ENCODE data around the gene CDHR3. TPM values are rescaled to one million over a fixed set of nuclear protein-coding genes. Genes with fewer than 3 reads are reported as not detected.

Gene CDHR3
- total RNA-seq, 1 donor from 2014 or later = 3.1 TPM

GRCh38 chr7:105988276-105988675 lies 25.2 kb downstream of the CDHR3 start:
- Histone ChIP-seq H4K20me1 (ENCODE audit: insufficient read depth, low read length) (no peaks in the 10 kb centered on the region), H3K4me2 (ENCODE audit: low read length) (no peak overlapping the region), H3K4me1 (ENCODE audit: insufficient read depth, low read length) (no peaks in the 10 kb centered on the region), H2AFZ (ENCODE audit: low read depth, low read length) (no peak overlapping the region), H3K79me2 (ENCODE audit: insufficient read depth, low read length) (no peaks in the 10 kb centered on the region), H3K9ac (ENCODE audit: low read length) (no peak overlapping the region), H3K9me3 (ENCODE audit: insufficient read depth, low read depth, low read length) (no peaks in the 10 kb centered on the region), H3K4me3 (ENCODE audit: insufficient read depth, low read depth, low read length) (no peak overlapping the region), H3K27me3 (ENCODE audit: insufficient read depth, low read length) (peaks cover 11% of the 10 kb centered on the region), H3K27ac (ENCODE audit: low read depth, low read length) (no peak overlapping the region), H3K36me3 (ENCODE audit: insufficient read depth, low read length) (no peaks in the 10 kb centered on the region)
- Mint-ChIP-seq H3K27ac (ENCODE audit: unreplicated experiment) (no peak overlapping the region), H3K36me3 (ENCODE audit: low read depth, unreplicated experiment) (no peaks in the 10 kb centered on the region), H3K9me3 (ENCODE audit: unreplicated experiment) (no peaks in the 10 kb centered on the region), H3K4me1 (ENCODE audit: low read depth, unreplicated experiment) (peaks cover 13% of the 10 kb centered on the region), H3K4me3 (ENCODE audit: unreplicated experiment) (no peak overlapping the region), H3K27me3 (ENCODE audit: low read depth, unreplicated experiment) (peaks cover 19% of the 10 kb centered on the region)
- FAIRE-seq (no peak), DNase-seq (ENCODE audit: low read depth) (no peak)
- TF ChIP-seq CTCF (IDR thresholded peaks at IDR 0.05; ENCODE audit: insufficient read depth, low read depth, low read length) (no peak), EZH2 (IDR thresholded peaks at IDR 0.05; ENCODE audit: insufficient read depth, low read length) (no peak)

- no peaks in the 10 kb centered on the region for H3K9me3 Mint-ChIP-seq (ENCODE audit: unreplicated experiment)
- no peak overlapping the region for H3K27ac ChIP-seq (ENCODE audit: low read depth, low read length)
- FAIRE-seq = no peak
Observed at GRCh38 chr7:105989191-105989590, 26.1 kb downstream of the CDHR3 start.

More at GRCh38 chr7:105989191-105989590, 26.1 kb downstream of the CDHR3 start:
- Mint-ChIP-seq H3K27me3 (ENCODE audit: low read depth, unreplicated experiment) (peaks cover 23% of the 10 kb centered on the region), H3K27ac (ENCODE audit: unreplicated experiment) (no peak overlapping the region), H3K36me3 (ENCODE audit: low read depth, unreplicated experiment) (no peaks in the 10 kb centered on the region), H3K4me1 (ENCODE audit: low read depth, unreplicated experiment) (peaks cover 10% of the 10 kb centered on the region), H3K4me3 (ENCODE audit: unreplicated experiment) (no peak overlapping the region)
- Histone ChIP-seq H3K27me3 (ENCODE audit: insufficient read depth, low read length) (peaks cover 11% of the 10 kb centered on the region), H3K4me2 (ENCODE audit: low read length) (no peak overlapping the region), H3K9me3 (ENCODE audit: insufficient read depth, low read depth, low read length) (no peaks in the 10 kb centered on the region), H4K20me1 (ENCODE audit: insufficient read depth, low read length) (no peaks in the 10 kb centered on the region), H3K4me1 (ENCODE audit: insufficient read depth, low read length) (no peaks in the 10 kb centered on the region), H3K36me3 (ENCODE audit: insufficient read depth, low read length) (no peaks in the 10 kb centered on the region), H2AFZ (ENCODE audit: low read depth, low read length) (no peak overlapping the region), H3K79me2 (ENCODE audit: insufficient read depth, low read length) (no peaks in the 10 kb centered on the region), H3K9ac (ENCODE audit: low read length) (no peak overlapping the region), H3K4me3 (ENCODE audit: insufficient read depth, low read depth, low read length) (no peak overlapping the region)
- no peak for DNase-seq (ENCODE audit: low read depth)
- TF ChIP-seq EZH2 (IDR thresholded peaks at IDR 0.05; ENCODE audit: insufficient read depth, low read length) (no peak), CTCF (IDR thresholded peaks at IDR 0.05; ENCODE audit: insufficient read depth, low read depth, low read length) (no peak)
